Activated CD4-positive, CD25-positive, alpha-beta regulatory T cell treated with anti-CD3 and anti-CD28 coated beads, Interleukin-2, amount 50 U/mL, for 24 hours (primary cell): ENCODE data around the gene CLDN7.
A peak's percentile ranks its signal among the peaks of the same experiment; 100 is the strongest.
"Not testable (repeated sequence)": the region's sequence is repeated elsewhere in the genome, so short reads cannot be mapped to it uniquely, and the experiment has no call there.

Source experiments
- ATAC-seq, 2 donors: fragments of 150-1000 bp; cut with Tn5 transposase; one replicate each; pipeline ENCODE4 v1.10.0; 2021; ENCODE audit warnings: mild to moderate bottlenecking in 1 of 2, moderate library complexity in 1 of 2

Gene CLDN7

DNA sequence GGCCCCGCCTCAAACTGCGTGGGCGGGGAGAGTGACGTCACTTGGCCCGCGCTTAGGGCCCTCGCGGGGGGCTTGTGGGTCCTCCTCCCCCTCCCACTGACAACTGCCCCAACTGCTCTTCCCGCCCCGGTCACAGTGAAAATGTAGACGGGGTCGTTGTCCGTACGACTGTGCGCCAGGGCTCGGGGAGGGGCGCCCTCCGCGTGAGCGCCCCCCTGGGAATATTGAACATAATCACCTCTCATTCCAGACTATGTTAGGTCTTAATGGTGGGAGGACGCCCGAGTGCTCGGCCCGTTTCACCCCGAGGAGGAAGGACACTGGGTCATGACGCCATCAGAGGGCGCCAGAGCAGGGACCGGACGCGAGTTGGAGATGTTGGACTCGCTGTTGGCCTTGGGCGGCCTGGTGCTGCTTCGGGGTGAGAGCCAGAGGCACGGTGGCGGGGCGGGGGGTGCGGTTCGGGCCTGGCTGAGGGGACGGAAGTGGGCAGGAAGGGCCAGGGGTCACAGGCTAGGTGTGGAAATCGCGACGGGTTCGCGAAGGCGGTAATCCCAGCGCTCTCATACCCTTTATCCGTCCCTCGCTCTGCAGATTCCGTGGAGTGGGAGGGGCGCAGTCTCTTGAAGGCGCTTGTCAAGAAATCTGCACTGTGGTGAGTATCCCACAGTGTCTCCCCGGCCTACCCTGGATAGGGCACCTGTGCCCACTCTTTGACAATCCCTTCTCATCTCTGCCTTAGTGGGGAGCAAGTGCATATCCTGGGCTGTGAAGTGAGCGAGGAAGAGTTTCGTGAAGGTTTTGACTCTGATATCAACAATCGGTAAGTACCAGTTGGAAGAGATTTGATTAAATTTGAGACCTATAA, 9.9 kb downstream of the CLDN7 start, which contains the start of gene ELP5:
Gene ELP5, plus strand, starts transcription at position 40 of the 868 bp plus-strand sequence. Its CDS starts 336 bp downstream, at position 376.
- ATAC-seq: peak; percentile 57 to 61

DNA sequence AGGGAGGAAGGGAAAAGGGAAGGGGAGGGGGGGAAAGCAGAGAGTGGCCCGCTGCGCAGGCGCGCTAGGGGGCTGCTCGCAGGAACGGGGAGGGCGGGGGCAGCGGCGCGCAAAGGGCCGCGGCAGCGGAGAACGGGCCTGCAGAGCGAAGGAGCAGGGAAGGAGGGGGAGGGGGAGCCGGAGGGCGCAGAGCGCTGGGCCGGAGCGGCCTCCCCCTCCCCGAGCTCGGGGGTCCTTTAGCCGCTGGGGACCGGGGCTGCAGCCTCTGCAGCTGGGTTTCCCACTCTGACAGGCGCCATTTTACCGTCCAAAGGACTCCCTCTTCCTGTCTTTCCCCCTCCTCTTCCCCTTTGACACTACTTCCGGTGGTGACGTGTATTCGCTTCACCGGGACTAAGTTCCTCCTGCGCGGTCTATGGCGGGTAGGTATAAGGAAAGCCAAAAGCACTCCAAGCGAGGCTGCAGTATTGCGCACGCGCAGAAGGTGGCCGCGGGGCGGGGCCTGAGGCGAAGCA, 10.6 kb downstream of the CLDN7 start, which contains the start of gene CTDNEP1:
Gene CTDNEP1, minus strand, starts transcription at position 74 of the 515 bp plus-strand sequence. CDS start 438 bp downstream, outside the sequence.
- ATAC-seq: peak; percentile 96 to 97

DNA sequence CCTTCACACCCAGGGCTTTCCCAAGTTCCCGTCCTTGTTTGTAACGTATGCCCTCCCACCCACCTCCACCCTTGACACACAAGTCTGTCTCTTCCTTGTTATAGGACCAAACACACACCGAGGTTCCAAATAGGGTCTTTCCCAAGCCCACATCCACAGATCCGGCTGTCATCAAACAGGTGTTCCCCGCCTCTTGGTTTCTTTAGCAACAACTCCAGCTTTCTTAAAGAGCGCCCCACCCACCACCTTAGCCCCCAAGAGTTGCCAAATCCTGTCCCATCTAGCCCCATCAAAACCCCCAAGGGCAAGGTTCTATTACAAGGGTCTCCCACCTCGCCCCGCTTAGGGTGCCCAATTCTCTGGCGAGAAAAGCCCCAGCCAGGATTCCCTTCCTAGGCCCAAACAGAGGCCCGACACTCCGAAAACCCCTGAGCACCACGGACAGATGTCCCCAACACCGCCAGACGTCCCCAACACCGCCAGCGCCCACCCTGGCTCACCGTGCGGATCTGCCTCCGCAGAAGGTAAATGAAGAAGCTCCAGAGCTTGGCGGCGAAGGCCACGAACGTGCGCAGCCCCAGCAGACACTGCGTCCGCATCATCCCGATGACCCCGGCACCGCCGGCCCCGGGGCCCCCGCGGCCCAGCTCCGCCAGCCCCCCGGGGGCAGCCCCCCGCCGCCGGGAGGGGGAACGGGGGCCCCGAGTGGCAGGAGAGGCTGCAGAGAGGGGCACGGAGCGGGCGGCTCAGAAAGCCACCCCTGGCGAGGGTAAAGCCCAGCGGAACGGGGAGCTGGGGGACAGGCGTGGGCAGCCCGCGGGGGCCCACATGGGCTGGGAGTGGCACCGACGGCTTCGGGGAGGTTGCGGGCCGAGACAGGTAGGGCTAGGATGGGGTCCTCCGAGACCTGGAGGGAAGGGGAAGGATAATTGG, 11.3 kb downstream of the CLDN7 start:
- ATAC-seq: peak; percentile 1 to 3

DNA sequence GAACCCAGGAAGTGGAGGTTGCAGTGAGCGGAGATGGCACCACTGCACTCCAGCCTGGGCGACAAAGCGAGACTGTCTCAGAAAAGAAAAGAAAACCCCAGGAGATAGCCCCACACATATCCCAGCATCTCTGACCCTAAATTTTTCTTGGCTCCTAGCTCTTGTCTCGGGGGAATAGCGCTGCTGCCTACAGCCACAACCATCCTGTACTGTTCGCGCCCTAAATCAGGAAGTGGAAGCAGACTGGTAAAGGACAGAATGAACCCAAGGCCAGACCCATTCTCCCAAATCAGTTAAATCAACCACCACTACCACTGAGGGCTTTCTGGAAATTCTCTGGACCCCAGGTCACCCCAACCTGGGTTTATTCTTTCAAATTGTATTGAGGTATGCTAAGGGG, 12.4 kb downstream of the CLDN7 start:
- no peak for ATAC-seq

DNA sequence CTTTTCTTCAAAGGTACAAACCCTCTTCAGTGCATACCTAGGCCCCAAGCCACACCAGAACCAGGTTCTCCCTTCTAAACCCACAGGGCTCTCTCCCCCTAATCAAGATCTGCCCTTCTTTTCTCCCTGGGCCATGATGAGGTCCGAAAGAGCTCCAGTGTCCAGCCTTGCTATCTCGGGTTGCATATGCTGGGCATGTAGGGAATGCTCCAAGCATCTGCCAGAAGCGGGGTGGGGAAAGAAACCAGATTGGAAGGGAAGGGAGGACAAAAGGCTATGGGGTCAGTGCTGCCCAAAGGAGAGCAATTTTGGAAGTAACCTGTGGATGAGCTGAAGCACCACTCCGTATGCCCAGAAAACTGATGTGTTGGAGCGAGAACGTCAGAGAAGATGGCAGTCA, 13.1 kb downstream of the CLDN7 start:
- no peak for ATAC-seq

DNA sequence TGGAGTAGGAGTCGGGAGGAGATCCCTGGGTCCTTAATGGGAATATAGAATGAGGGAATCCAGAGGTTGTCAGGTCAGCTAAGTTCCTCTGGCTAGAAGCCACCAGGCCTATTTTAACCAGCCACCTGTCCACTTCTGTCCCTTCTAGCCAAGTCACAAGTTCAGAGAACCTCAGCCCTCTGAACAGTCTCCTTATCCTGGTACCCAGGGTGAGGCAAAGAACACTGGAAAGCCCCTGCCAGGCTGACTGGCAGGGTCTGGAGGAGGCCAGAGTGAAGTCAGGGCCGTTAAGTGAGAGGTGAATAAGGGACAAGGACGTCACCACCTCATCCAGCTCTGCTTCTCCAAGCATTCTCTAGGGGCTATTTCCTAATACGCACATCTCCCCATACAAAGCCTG, 13.5 kb downstream of the CLDN7 start:
- no peak for ATAC-seq

DNA sequence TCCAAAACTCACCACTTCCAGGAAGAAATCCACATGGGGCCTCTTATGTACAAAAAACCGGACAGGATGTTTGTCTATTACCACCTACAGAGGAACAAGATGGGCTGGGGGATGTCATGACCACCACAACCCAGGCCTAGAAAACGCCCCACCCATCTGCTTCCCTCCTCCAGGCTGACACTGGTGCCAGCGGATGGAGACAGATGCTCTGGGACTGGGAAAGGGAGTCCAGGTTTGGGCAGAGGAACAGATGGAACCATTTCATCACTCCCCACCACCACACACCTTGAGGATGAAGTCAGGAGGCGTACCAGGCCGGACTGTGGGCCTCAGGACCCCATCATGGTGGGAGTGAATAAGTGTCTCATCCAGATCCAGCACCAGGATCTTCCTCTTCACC, 15.5 kb downstream of the CLDN7 start:
- no peak for ATAC-seq

DNA sequence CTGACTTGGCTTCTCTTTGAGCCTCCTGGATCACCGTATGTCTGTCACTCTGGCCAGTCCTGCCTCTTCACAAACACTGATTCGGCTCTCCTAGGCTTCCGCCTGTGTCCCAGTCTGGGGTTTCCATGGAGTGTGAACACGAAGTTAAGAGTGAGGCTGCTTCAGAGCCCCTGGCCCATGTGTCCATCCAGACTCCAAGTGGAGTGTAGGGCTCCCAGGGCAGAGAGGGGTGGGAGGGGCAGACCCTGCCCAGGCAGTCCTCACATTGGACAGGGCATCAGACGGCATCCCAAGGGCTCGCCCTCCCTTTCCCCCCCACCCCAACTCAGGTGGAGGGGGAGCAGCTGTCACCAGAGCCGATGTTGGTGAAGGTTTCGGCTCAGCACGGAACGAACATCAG, 18.4 kb downstream of the CLDN7 start:
- ATAC-seq: not testable (repeated sequence)

DNA sequence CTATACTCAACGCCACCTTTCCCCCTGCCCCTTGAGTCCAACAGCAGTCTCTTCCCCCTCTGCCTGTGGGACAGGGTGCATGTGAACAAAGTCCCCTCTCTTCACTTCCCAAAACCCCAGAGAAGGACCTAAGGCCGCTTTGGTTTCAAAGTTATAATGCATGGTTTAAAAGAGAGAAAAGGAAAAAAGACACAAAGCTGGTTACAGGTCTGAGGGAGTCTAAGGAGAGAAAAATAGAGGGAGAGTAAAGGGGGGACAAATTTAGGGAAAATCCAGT, 18.9 kb downstream of the CLDN7 start:
- no peak for ATAC-seq

DNA sequence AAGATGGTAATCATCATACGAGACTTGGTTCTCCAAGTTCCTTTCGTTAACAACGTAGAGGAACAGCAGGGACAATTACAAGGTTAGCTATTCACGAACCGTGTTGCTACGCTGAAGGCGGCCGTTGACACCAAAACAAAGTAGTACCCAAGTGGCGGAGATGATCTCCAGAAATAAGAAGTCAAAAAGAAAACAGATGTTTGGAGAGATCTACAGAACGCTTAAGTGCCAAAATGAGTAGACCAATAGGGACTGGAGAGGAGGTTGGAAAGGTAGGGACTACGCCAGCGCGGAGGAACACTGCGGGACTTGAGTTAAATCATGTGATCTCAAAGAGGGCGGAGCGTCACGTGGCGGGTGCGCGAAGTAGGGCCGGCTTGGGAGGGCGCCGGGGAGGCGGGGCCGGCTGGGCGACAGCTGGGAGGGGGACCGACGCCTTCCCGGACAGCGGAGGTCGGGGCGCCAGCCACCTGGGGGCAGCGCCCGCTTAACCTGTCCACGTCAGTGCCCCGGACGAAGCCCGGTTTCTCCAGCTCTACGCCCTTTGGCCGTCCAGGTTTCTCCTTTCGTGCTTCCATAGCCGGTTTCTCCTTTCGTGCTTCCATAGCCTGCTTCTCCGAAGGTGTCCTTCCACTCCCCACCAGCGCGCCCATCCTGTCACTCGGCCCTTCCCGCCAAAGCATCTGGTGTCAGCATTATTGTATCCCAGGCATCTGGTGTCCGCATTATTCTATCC, 19.4 kb downstream of the CLDN7 start:
- peak; percentile 18 to 33 for ATAC-seq

DNA sequence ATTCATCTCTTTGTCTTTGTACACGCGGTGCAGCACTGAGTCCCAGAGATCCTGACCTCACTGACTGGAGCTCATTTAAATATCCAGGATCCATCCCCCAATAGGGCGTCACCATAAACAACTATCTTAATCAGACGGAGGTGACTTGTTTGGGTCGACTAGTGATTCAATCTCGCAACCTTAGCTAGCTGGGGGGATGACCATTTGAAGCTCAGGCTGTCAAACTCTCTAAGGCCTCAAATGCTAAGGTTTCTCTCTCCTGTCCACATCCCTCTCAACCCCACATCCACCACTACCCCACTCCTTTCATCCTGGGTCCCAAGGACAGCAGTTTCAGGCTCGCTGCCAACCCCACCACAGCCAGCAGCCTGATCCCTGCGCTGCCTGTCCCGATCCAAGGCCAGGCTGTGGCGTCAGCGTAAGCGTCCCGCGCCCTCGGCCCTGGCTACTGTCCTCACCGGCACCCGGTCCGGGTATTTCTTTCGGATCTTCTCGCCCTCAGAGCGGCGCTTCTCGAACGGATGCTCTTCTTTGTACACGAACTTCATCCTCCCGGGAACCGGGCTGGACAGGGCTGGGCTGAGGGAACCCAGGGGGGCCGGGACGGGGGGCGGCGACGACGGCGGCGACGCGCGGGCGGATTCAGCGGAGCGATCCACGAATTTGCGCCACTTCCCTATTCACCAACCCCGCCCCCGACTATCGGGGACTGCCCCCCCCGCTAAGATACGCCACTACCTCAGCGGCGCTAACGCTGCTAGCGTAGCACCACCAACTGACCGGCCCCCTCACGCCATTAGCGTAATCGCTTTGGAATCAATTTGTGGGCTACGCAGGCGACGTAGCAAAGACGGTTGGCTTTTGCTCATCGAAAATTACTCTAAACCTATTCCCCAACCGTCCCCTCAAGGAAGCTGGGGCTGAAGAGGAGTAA, 20.2 kb downstream of the CLDN7 start, which contains the start of gene GABARAP:
Gene GABARAP, minus strand, starts transcription at position 667 of the 934 bp plus-strand sequence. Its CDS starts 119 bp downstream, at position 548.
- ATAC-seq: peak; percentile 18 to 21

DNA sequence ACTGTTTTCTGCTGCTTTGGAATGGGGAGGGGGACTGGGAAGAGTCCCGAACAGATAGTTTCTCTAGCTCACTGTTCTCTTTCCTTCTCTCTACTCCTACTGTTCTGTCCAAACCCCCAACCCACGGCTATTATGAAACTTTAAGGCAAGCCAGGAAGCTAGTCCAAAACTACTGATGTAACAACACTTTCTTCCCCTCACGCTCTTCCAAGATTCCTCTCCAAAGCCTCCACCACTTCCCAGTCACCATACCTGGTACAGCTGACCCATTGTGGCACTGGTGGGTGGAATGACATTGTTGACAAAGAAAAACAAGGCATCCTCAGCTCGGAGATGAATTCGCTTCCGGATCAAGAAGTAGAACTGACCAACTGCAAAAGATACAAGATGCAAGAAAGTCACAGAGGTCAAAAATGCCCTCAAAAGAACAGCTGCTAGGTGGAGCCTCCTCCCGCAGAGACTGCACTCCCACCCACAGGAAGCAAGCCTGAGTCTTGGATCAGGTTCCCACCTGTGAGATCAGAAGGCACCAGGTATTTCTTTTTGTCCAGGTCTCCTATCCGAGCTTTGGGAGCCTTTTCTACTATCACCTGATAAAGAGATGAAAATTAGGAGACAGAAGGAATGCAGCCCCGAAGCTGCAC, 21.1 kb downstream of the CLDN7 start:
- no peak for ATAC-seq

DNA sequence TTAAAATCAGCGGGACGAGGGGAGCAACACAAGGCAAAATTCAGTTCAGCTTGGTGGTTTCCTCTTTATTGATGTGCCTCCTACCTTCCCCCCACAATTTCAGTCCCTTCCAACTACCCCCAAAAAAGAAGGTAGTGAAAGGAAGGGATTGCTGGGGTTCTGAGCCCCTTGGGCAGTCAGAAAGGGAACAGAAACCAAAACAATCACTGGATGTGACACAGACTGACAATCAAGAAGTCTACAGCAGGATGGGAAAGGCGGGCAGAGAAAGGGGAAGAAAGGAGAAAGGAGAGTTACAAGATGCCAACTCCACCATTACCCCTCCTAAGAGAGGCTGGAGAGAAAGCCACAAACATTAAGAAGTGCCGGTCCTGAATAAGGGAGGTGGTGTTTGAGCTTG, 21.9 kb downstream of the CLDN7 start:
- ATAC-seq: no peak

DNA sequence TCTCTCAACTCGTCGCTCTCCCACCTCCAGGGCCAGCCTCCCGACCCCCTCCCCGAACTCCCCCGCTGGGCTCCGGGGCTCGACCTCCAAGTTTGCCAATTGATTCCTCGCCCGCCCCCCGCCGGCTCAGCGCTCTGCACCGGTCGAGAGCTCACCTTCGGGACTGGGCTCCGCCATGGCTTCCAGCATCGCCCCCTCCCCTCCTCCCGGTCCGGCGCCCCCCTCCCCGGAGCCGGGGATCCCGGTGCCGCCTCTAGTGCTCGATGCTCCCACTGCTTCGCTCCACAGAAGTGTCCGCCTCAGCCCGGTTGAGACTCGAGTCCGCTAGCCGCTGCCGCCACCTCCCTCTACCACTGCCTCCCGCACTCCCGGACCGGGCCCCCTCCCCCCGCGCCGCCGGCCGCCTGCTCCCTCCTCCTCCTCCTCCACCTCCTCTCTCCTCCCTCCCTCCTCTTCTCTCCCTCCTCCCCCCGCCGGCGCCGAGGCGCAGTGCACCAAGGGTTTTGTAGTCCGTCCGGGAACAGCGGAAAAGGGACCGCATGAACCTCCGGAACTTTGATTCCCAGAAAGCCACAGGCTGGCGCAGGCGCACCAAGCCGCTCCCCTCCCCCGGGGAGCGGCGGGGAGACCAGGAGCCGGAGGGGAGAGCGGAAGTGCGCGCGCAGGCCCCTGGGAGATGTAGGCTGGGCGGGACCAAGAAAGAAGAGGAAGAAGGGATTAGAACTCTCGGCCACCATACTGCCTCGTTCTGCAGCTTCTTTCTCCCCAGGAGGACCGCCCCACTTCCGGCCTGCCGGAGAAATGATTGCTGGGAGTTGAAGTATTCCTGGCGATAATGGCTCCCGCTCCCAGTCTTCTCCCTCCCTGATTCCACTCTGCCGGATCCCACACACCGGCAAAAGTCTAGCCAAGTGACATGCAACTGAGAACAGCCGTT, 22.9 kb downstream of the CLDN7 start, which contains the start of gene PHF23:
Gene PHF23, minus strand, starts transcription at position 367 of the 937 bp plus-strand sequence. Its CDS starts 178 bp downstream, at position 189.
- ATAC-seq: peak; percentile 68 to 72

DNA sequence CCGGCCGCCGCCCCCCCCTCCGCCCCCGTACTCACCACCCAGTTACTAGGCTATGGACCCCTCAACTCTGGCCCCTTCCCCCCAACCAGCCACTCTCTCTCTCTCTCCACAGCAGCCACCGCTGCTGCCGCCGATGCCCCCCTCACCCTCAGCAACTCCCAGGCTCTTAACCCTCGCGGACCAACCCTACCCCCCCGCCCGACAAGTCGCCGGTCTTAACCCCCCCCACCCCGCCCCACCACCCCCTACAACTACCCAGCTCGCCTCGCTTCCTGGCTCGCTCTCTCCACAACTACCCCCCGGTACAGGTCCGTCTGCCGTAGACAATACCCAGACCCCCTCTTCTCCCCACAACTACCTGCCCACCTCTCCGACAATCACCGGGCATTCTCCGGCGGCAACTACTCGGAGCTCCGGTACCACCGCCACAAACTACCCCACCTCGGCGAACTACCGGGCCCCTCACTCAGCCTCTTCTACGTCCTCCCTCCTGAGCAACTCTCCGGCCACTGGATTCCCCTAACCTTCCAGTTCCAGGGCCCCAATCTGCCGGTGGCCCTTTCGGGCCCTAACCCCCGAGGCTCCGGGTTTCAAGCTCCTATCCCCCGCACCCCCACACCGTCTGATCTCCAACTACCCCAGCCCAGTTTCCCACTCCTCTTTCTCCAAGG, 23.7 kb downstream of the CLDN7 start:
- ATAC-seq: no peak

DNA sequence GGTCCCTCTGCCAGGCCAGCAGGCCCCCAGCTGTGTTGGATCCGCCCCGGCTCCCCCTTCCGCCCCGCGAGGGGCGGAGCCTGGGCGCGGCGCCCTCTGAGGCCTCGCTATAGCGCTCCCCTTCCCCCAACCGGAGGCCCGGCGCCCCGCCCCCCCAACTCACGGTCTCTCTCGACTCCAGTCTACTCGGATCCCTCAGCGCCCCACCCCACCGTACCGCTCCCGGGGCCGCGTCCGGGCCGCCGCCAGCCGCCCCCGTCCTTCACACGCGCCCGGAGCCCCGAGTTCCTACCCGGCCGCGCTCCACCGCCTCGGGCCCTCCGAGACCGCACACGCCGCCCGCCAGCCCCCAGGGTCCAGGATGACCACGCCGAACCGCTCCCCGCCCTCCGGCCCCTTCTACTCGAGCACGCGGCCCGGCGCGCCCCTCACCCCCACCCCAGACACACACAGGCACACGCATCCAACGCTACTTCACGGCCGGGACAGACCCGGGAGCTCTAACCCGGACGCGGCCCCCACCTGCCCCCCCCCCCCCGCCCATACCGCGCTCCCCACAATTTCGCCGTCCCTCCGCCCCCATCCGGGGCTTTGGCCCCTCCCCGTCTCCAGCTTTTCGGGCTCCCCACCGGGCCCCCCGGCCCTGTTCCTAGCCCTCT, 24.4 kb downstream of the CLDN7 start:
- ATAC-seq: peak; percentile 25 to 41

DNA sequence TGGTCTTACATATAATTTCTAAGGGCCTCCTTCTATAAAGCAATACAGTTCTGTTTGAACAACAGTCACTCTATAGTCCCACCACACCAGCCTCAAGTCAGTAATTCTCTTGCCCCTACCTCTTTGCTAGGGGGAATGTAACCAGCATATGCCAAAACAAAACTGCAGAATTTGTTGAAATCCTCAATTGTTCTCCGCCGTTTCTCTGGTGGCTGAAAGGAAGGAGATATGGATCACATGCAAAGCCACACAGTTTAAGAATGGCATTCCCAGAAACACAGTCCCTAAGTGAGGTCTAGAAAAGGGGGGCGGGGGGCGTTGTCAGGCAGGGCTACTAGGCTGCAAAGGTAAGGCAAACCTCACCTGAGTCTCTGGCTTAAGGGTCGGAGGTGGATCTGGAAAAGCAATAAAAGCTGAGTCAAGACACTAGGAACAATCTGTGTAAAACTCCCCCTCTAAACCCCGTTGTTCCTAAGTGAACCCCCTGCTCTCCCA, 25.0 kb downstream of the CLDN7 start:
- no peak for ATAC-seq

DNA sequence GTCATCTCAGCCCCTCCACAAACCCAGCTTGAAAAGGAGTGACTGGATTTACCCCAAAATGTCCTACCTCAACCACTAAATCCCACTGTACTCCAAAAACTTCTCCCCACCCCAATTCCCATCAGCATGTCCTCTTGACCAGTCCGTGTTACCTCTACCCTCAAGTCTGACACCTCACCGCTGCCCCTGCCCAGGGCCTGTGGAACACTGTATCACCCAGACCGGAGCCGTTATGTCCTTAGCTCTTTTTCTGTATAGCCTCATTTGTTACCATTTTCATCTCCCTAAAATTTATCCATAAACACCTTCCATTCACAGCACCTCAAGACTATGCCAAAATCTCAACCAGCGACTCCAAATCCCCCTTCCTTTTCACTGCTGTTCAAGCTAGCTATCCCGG, 25.5 kb downstream of the CLDN7 start:
- no peak for ATAC-seq
